HG03469 (cell line): Measurements from ENCODE around the gene STRAP.
"Not testable (repeated sequence)": the region's sequence is repeated elsewhere in the genome, so short reads cannot be mapped to it uniquely, and the experiment has no call there.

Source experiments
- ATAC-seq: cut with Tn5 transposase; IDR thresholded peaks from one replicate; pipeline ENCODE4 v1.9.1; 2021; ENCODE audit warnings: mild to moderate bottlenecking, moderate library complexity, moderate number of reproducible peaks; ENCODE audit not compliant: unreplicated experiment

STRAP gene

DNA sequence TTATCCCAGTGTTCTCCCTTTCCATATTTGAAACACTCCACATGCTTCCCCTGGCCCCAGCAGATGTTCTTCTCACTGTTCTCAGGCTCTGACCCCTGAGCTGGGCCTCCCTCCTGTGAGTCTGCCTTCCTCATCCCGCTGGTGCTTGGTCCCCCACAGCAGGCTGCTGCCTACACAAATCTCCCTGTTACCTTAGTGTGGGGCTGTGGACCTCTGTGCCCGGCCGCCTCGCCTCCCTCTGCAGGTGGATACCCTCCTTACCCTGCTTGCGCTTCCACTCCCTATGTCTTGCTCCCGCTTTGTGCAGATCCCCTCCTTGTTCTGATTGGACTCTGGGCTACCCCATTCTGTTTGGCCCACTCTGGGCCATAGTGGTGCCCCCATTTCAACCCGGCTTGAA lies 35.9 kb downstream of the STRAP start:
- ATAC-seq: no peak

GRCh38 chr12:15919418-15919817 lies 37.2 kb downstream of the STRAP start:
- ATAC-seq: no peak

DNA sequence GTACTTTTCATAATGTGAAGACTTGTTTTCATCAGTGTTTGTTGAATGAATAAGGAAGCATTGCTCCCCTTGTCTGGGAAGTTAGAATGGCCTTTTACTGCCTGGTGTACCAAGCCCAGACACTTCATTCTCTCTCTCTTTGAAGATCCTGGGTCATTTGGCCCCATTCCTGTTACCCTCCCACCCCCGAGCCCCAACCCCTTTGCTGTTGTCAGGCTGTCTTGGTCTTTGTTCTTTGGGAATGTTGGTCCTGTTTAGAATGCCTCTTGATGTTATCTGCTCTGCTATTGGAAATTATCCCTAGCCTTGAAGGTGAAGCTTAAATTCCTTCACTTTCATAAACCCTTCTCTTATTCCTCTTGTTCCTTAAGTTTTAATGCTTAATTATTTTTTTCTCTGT lies 42.8 kb downstream of the STRAP start:
- no peak for ATAC-seq

DNA sequence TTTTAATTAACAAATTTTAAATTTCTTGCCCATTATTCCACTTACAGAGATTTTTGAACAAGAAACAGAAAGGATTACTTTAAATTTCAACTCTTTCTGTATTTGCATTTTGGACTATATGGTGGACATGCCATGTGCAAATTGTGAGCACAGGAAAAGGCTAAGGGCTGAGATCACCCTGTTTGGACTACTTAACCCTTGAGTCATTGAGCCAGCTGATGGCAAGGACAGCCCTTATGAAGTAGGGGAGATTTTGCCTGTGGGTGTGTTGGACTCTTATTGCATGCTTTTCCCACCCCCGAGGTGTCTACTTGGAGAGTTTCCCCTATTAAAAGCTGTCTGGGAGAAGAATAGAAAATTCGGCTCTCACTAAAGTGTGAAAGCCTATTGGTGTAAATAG lies 46.2 kb downstream of the STRAP start:
- ATAC-seq: no peak

GRCh38 chr12:15928870-15929571 lies 46.8 kb downstream of the STRAP start:
- no peak for ATAC-seq

DNA sequence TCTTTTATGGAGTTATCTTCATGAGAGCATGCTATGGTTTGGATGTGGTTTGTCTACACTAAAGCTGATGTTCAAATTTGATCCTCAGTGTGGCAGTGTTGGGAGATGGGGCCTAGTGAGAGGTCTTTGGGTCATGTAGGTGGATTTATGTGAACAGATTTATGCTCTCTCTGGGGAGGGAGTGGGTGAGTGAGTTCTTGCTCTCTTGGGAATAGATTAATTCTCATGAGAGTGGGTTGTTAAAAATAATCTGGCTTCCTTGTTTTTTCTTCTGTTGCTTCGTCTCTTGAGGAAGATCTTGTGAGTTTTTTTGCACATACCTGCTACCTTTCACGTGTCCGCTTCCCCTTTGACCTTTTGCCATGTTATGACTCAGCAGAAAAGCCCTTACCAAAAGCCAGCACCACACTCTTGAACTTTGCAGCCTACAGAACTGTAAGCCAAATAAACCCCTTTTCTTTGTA lies 49.4 kb downstream of the STRAP start:
- peak; percentile 66 for ATAC-seq

GRCh38 chr12:15932327-15932726 lies 50.1 kb downstream of the STRAP start:
- ATAC-seq: no peak

DNA sequence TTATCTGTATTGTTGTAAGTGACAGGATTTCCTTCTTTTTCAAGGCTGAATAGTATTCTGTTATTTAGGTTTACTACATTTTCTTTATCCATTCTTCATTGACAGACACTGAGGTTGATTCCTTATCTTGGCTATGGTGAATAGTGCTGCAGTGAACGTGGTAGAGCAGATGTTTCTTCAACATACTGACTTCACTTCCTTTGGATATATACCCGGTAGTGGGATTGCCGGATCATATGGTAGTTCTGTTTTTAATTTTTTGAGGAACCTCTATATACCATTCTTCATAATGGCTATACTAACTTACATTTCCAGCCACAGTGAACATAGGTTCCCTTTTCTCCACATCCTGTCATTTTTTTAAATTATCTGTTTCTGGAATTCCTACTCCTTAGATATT lies 50.8 kb downstream of the STRAP start:
- no peak for ATAC-seq

DNA sequence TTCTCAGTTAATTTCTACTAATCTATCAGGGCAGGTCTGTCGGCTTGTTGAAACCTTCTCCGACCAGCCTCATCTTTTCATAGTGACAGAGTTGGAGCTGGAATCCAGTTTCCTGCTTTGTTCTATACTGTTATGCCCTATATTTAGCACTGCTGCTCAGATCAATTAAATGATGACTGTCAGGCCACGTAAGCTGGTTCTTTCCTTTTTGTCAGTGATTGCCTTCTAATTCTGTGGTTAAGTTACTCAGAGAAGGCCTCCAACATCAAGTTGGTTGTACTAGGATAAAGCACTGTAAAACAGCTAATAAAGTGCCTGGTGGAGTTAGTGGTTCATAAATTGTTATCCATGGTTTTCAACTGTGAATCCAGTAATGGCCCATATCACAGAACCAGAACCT lies 51.6 kb downstream of the STRAP start:
- ATAC-seq: no peak

DNA sequence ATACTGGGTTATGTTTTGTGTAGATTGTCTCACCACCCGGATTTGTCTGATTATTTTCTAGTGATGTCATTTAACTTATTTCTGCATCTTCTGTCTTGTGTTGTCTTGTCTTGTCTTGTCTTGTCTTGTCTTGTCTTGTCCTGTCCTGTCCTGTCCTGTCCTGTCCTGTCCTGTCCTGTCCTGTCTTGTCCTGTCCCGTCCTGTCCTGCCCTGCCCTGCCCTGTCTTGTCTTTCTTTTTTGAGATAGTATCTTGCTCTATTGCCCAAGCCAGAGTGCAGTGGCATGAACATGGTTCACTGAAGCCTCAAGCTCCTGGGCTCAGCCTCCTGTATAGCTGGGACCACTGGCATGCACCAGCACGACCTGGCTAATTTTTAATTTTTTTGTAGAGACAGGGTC lies 54.6 kb downstream of the STRAP start:
- no peak for ATAC-seq

DNA sequence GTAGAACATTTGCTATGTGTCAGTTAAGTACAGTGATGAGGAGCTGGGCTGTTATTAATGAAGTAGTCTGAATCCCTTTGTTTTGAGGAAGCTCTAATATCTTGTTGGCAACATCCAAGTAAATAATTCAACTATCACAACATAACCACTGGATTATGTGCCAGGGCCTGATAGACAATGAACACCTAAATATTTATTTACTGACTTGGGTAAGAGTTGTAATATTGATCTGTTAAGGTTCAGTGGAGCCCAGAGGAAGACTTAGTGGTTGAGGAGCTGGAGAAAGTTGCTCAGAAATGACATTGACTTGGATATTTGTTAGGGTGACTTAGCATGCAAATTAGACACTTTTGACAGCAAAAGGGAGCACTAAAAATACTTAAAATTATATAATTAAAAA lies 55.7 kb downstream of the STRAP start:
- no peak for ATAC-seq

DNA sequence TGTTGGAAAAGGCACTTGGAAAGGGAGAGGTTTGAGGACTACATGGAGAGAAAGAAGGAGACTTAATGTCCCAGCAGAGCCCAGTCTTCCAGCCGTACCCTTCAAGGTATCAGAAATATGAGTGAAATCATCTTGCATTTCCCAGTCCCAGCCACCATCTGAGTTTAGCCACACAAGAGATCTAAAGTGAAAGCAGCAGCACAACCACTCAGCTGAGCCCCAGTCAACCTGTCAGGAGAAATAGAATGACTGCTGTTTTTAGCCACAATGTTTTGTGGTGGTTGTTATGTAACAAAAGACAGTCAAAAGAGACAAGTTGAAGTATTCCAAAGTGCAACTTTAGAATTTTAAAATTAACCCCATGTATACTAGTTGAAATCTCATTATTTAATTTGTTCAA lies 56.9 kb downstream of the STRAP start:
- ATAC-seq: no peak

DNA sequence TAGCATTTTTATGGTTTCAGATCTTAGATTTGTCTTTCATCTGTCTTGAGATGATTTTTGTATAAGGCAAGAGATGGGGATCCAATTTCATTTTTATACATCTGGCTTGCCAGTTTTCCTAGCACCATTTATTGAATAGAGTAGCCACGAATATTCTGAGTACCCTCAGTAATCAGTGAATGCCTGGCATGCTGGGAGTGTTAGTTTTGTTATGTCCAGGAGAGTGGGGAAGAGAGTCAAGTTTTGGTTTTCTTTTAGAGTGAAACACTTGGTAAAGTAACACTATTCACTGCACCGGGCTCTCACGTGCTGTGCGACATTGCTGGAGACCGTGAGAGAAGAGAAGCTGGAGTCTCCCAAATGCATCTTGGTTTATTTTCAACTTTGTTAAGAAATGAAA lies 60.3 kb downstream of the STRAP start:
- ATAC-seq: no peak

- not testable (repeated sequence) for ATAC-seq
Observed at GRCh38 chr12:15943519-15943918, 61.3 kb downstream of the STRAP start.

- ATAC-seq: not testable (repeated sequence)
Observed at GRCh38 chr12:15948461-15948860, 66.3 kb downstream of the STRAP start.
